Naive thymus-derived CD4-positive, alpha-beta T cell (primary cell): ENCODE data around the gene SYTL3. TPM values are rescaled to one million over a fixed set of nuclear protein-coding genes. Genes with fewer than 3 reads are reported as not detected.
A peak's percentile ranks its signal among the peaks of the same experiment; 100 is the strongest.
"Not testable (repeated sequence)": the region's sequence is repeated elsewhere in the genome, so short reads cannot be mapped to it uniquely, and the experiment has no call there.

Experiments
- ATAC-seq: fragments of 150-1000 bp; cut with Tn5 transposase; 2 replicates; pipeline ENCODE4 v1.10.0; 2021; ENCODE audit warnings: mild to moderate bottlenecking, moderate library complexity
- CTCF ChIA-PET: fragments of 350-600 bp; sonication (Branson Sonifier 250); formaldehyde crosslinking; loops from one replicate; lab custom pipeline; 2021; ENCODE audit warnings: antibody characterized with exemption; lab: Charles Lee
- POLR2A ChIA-PET: fragments of 350-600 bp; sonication (Branson Sonifier 250); formaldehyde crosslinking; loops from one replicate; lab custom pipeline; 2021; ENCODE audit warnings: antibody characterized with exemption, inconsistent platforms; lab: Charles Lee
- DNase-seq, 9 donors: peaks; one replicate each; pipeline versions ENCODE4 v3.0.0 to v3.0.0-alpha.2; 2020 to 2022; ENCODE audit warnings: mixed read lengths in 1 of 9
- H3K27ac ChIP-seq: one replicate; pipeline ENCODE4 v1.7.0; 2013; ENCODE audit warnings: mild to moderate bottlenecking, low read depth, low read length, moderate library complexity
- H3K27me3 ChIP-seq, 2 donors: one replicate each; pipeline ENCODE4 v1.7.0; 2013; ENCODE audit warnings: low read length in 2 of 2, mild to moderate bottlenecking in 2 of 2, moderate library complexity in 2 of 2; ENCODE audit not compliant: control insufficient read depth in 2 of 2, insufficient read depth in 2 of 2
- H3K36me3 ChIP-seq, 3 experiments: 1 replicate in 2 of 3; 2 replicates in 1 of 3; pipeline ENCODE4 v1.7.0; 2013; ENCODE audit warnings: low read length in 3 of 3, mild to moderate bottlenecking in 3 of 3, moderate library complexity in 1 of 3; ENCODE audit not compliant: insufficient read depth in 3 of 3, control insufficient read depth in 2 of 3
- H3K4me1 ChIP-seq, 2 donors: one replicate each; pipeline ENCODE4 v1.7.0; 2013; ENCODE audit warnings: low read length in 2 of 2, mild to moderate bottlenecking in 2 of 2, moderate library complexity in 1 of 2; ENCODE audit not compliant: control insufficient read depth in 2 of 2, insufficient read depth in 2 of 2
- H3K4me3 ChIP-seq: 2 replicates; pipeline ENCODE4 v1.7.0; 2013; ENCODE audit warnings: mild to moderate bottlenecking, low read length
- H3K9me3 ChIP-seq, 3 experiments: 1 replicate in 2 of 3; 2 replicates in 1 of 3; pipeline ENCODE4 v1.7.0; 2013; ENCODE audit warnings: low read length in 3 of 3; ENCODE audit not compliant: control insufficient read depth in 2 of 3
- H3K27ac Mint-ChIP-seq, 9 donors: one replicate each; pipeline ENCODE4 v1.8.0; 2020 to 2022; ENCODE audit warnings: mixed read lengths in 9 of 9, mild to moderate bottlenecking in 8 of 9, moderate library complexity in 5 of 9, inconsistent platforms in 2 of 9
- H3K27me3 Mint-ChIP-seq, 5 donors: one replicate each; pipeline ENCODE4 v1.8.0; 2021 to 2022; ENCODE audit warnings: mixed read lengths in 5 of 5, mild to moderate bottlenecking in 1 of 5
- H3K36me3 Mint-ChIP-seq, 5 donors: one replicate each; pipeline ENCODE4 v1.8.0; 2020 to 2022; ENCODE audit warnings: mixed read lengths in 5 of 5, mild to moderate bottlenecking in 3 of 5, inconsistent platforms in 1 of 5
- H3K4me1 Mint-ChIP-seq, 7 donors: one replicate each; pipeline ENCODE4 v1.8.0; 2020 to 2022; ENCODE audit warnings: mixed read lengths in 7 of 7, mild to moderate bottlenecking in 3 of 7, inconsistent platforms in 1 of 7
- H3K4me3 Mint-ChIP-seq, 10 donors: one replicate each; pipeline ENCODE4 v1.8.0; 2020 to 2022; ENCODE audit warnings: mild to moderate bottlenecking in 10 of 10, mixed read lengths in 10 of 10, moderate library complexity in 6 of 10, inconsistent platforms in 2 of 10
- H3K9me3 Mint-ChIP-seq, 11 donors: one replicate each; pipeline ENCODE4 v1.8.0; 2020 to 2022; ENCODE audit warnings: mixed read lengths in 11 of 11, mild to moderate bottlenecking in 4 of 11, inconsistent platforms in 1 of 11, moderate library complexity in 1 of 11
- intact Hi-C, 2 donors: fragments of 100-400 bp; cut with micrococcal nuclease; formaldehyde crosslinking; loops; one replicate each; pipeline ENCODE4 v1.15.1; 2023
- polyA plus RNA-seq, 2 donors: library from polyadenylated mRNA; unstranded; fragments of 300-500 nt; fragmentation: Illumina TruSeq; gene quantifications; one replicate each; pipeline ENCODE4 v1.2.3, GENCODE V29; 2021
- total RNA-seq, 6 experiments: library from RNA in 5 of 6; stranded (reverse) in 5 of 6; gene quantifications; 1 replicate in 5 of 6; 2 replicates in 1 of 6; pipeline ENCODE4 v1.2.3 and lab custom pipeline; 2021 to 2026

Gene SYTL3
- total RNA-seq (10 to 100 TPM; 25.8 to 67.0 (median 31.1) TPM), polyA plus RNA-seq (10 to 100 TPM; 13.4 to 27.3 TPM), total RNA-seq (lab: John Stamatoyannopoulos, UW) (86.4 reads per million, percentile 82 among the genes with 10 or more reads in this experiment)

DNA sequence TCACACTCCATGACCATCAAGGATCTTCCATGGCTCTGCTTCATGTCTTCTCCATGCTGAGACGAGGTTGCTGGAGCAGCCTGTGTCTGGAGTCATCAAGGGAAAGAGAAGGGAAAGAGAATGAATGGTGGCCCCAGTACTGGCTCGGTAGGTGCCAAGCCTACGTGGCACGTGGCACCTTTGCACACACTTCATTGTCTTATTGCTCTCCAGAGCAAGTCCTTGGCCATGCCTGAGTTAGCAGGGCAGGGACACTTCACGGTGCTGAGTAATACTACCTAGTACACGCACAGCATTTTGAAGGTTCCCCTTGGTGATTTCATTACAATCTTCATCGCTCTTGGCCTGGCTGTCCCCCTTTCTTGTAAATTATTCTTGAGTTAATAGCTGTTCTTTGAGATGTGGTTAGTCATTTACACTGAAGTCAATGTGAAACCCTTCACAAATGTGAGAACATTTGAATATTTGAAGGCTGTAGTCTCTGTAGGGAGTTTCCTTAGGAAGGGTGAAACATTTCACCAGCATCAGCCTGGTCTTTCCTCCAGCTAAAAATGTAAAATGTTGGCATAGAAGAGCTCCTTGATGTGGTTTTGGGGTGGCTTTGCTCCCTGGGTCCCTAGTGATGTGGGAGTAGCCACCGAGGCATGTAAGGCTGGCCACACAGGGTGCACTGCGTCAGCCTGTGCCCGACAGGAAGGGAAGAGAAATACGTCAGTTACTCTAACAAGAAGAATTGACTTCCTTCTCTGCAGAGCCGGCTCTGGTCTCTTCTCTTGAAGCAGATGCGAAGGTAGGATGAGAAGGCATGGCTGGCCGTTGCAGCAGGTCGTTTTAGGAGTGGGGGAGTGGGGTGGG, at the start of gene SYTL3:
TSS of gene SYTL3 (plus strand) at position 766 of the 855 bp plus-strand sequence. CDS start 13,215 bp downstream, outside the sequence.
- Mint-ChIP-seq H3K4me3 (peak within 1 kb of the TSS; percentile 66 to 87 (median 80)), H3K27ac (peak within 1 kb of the TSS; percentile 90 to 99 (median 96)), H3K36me3 (peaks cover 0 to 33% (median 0%) of the 10 kb centered on the region in 5 donors), H3K4me1 (peaks cover 42 to 75% (median 67%) of the 10 kb centered on the region in 7 donors), H3K27me3 (no peaks in the 10 kb centered on the region), H3K9me3 (peaks cover 0 to 4% (median 0%) of the 10 kb centered on the region in 11 donors)
- Histone ChIP-seq H3K4me3 (peak within 1 kb of the TSS; percentile 44), H3K27me3 (no peaks in the 10 kb centered on the region), H3K4me1 (peaks cover 38 to 46% of the 10 kb centered on the region in 2 donors), H3K9me3 (no peaks in the 10 kb centered on the region), H3K27ac (peak within 1 kb of the TSS; percentile 83), H3K36me3 (peaks cover 0 to 2% (median 0%) of the 10 kb centered on the region in 3 experiments)
- ATAC-seq: peak; percentile 78
- POLR2A ChIA-PET: interaction anchor here (0.6 to 3.7 kb wide), 7 partner anchors 8 to 843 kb away, joined by 3 to 12 read pairs (median 6); no protein-coding TSS in a partner anchor
- intact Hi-C loops: loop anchor here (1.0 to 10.0 kb wide), 9 partner anchors 38 to 765 kb away; partner anchors contain the start of genes EZR (in 1 of the 2), GTF2H5 (in 1 of the 2), SERAC1 (in 1 of the 2) and SYNJ2 (in 1 of the 2)
- peak; percentile 58 to 93 (median 90) for DNase-seq
- CTCF ChIA-PET: interaction anchor here (0.8 to 1.9 kb wide), 4 partner anchors 10 to 42 kb away, joined by 3 to 5 read pairs (median 4); no protein-coding TSS in a partner anchor

DNA sequence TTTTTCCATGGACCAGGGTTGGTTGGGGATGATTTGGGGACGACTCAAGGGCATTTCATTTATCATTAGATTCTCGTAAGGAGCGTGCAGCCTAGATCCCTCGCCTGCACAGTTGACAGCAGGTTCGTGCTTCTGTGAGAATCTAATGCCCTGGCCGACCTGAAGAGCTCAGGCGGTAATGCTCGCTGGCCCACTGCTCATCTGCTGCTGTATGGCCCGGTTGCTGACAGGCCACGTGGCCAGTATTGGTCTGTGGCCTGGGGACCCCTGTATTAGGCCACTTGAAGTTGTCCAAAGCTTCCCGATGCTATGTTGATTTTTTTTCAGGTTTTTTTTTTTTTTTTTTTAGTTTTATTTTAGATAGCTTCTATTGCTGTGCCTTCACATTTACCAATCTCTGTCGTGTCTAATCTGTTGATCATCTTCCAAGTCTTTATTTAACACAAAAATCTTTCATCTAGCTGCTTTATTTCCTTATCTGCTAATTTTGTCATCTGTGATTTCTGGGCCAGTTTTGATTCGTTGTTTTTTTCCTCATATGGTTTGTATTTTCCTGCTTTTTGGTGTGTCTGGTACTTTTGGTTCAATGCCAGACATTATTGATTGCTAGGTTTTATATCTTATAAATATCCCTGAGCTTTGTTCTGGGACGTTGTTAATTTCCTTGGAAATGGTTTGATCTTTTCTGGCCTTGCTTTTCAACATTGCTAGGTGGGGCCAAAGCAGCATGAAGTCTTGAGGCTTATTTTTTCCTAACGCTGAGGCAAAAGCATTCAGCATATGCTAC, 46.4 kb upstream of the SYTL3 start:
- H3K4me1 ChIP-seq: no peaks in the 10 kb centered on the region
- DNase-seq (no peak), ATAC-seq (no peak)
- Mint-ChIP-seq H3K4me1 (peaks cover 0 to 19% (median 7%) of the 10 kb centered on the region in 7 donors), H3K27ac (peak overlapping the region in 5 of 9 donors; percentile 7 to 72 (median 64)), H3K9me3 (peaks cover 0 to 2% (median 0%) of the 10 kb centered on the region in 11 donors), H3K36me3 (peaks cover 9 to 53% (median 17%) of the 10 kb centered on the region in 5 donors), H3K27me3 (no peaks in the 10 kb centered on the region), H3K4me3 (no peak overlapping the region)
- peaks cover 0 to 61% (median 8%) of the 10 kb centered on the region in 3 experiments for H3K36me3 ChIP-seq
- no peaks in the 10 kb centered on the region for H3K27me3 ChIP-seq
- POLR2A ChIA-PET: interaction anchor here (1.3 kb wide), 1 partner anchor 44 kb away, joined by 3 read pairs; no protein-coding TSS in a partner anchor
- CTCF ChIA-PET: interaction anchor here (1.0 kb wide), 2 partner anchors 57 to 382 kb away, joined by 3 to 4 read pairs; no protein-coding TSS in a partner anchor
- intact Hi-C loops: no loop called here
- no peaks in the 10 kb centered on the region for H3K9me3 ChIP-seq
- H3K4me3 ChIP-seq: no peak overlapping the region
- H3K27ac ChIP-seq: no peak overlapping the region

DNA sequence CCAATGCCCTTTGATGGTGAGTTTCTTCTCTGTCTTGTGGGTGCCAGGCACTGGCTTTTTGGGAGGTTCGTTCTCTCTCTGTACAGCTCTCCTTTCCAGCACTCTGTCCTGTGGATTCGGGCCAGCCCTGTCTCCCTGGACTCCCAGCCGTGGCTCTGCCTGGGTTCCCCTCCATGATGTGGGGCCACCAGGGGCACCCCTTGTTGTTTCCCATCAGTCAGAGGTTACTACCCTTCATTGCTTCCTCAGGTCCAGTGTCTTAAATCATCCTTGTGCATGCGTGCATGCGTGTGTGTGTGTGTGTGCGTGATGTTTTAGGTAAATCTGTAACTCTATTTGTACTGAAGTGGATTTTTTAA, 45.8 kb upstream of the SYTL3 start:
- POLR2A ChIA-PET: no interaction called here
- Mint-ChIP-seq H3K36me3 (peaks cover 11 to 53% (median 17%) of the 10 kb centered on the region in 5 donors), H3K4me3 (no peak overlapping the region), H3K27me3 (no peaks in the 10 kb centered on the region), H3K27ac (peak overlapping the region in 5 of 9 donors; percentile 7 to 72 (median 71)), H3K9me3 (peaks cover 0 to 2% (median 0%) of the 10 kb centered on the region in 11 donors), H3K4me1 (peaks cover 0 to 19% (median 7%) of the 10 kb centered on the region in 7 donors)
- no peaks in the 10 kb centered on the region for H3K4me1 ChIP-seq
- ATAC-seq (no peak), DNase-seq (no peak)
- CTCF ChIA-PET: interaction anchor here (1.0 kb wide), 2 partner anchors 56 to 383 kb away, joined by 3 to 4 read pairs; no protein-coding TSS in a partner anchor
- no peaks in the 10 kb centered on the region for H3K9me3 ChIP-seq
- no peaks in the 10 kb centered on the region for H3K27me3 ChIP-seq
- peaks cover 0 to 64% (median 12%) of the 10 kb centered on the region in 3 experiments for H3K36me3 ChIP-seq
- intact Hi-C loops: no loop called here
- H3K4me3 ChIP-seq: no peak overlapping the region
- no peak overlapping the region for H3K27ac ChIP-seq

DNA sequence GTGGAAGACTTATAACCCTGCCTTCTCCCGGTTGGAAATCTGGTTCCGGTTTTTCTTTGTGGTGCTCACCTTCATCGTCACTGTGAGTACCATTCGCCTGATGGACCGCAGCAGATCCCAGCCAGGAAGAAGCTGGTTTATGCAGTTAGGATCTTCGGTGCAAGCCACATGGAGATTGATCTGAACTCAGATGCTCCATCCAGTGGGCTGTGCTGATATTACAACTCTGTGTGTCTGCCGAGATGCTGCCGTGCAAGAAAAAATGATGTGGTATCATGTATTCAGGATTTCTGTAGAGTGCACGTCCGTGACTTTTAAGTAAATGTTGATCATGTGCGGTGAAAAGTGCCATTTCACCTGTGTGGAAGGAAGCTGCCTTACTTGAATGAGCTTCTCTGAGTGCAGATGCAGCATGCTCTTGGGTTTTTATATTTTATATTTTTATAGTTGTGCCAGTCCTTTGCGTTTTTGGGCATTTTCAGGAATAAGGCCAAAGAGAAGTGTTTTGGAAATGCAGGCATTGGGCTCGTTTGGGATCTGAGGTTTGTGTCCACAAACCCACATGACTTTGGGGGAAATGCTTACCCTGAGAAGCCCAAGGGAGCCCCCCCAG, 44.5 kb upstream of the SYTL3 start:
- Histone ChIP-seq H3K27ac (no peak overlapping the region), H3K4me1 (no peaks in the 10 kb centered on the region), H3K4me3 (no peak overlapping the region), H3K27me3 (no peaks in the 10 kb centered on the region), H3K36me3 (peaks cover 7 to 65% (median 25%) of the 10 kb centered on the region in 3 experiments), H3K9me3 (no peaks in the 10 kb centered on the region)
- Mint-ChIP-seq H3K4me1 (peaks cover 0 to 19% (median 7%) of the 10 kb centered on the region in 7 donors), H3K27me3 (no peaks in the 10 kb centered on the region), H3K9me3 (peaks cover 0 to 2% (median 0%) of the 10 kb centered on the region in 11 donors), H3K27ac (peak overlapping the region in 8 of 9 donors; percentile 5 to 83 (median 66)), H3K36me3 (peaks cover 11 to 60% (median 18%) of the 10 kb centered on the region in 5 donors), H3K4me3 (no peak overlapping the region)
- CTCF ChIA-PET: interaction anchor here (0.7 to 2.0 kb wide), 8 partner anchors 10 to 391 kb away, joined by 3 to 10 read pairs (median 4); no protein-coding TSS in a partner anchor
- POLR2A ChIA-PET: interaction anchor here (0.6 kb wide), 1 partner anchor 47 kb away, joined by 3 read pairs; no protein-coding TSS in a partner anchor
- DNase-seq: peak in 8 of 9 donors; percentile 31 to 57 (median 44)
- intact Hi-C loops: loop anchor here (1.0 kb wide), 2 partner anchors 384 to 391 kb away; no protein-coding TSS in a partner anchor
- ATAC-seq: peak; percentile 85

GRCh38 chr6:158606011-158606410, 43.8 kb upstream of the SYTL3 start:
- peaks cover 0 to 19% (median 7%) of the 10 kb centered on the region in 7 donors for H3K4me1 Mint-ChIP-seq
- H3K4me3 Mint-ChIP-seq: not testable (repeated sequence)
- peaks cover 11 to 63% (median 18%) of the 10 kb centered on the region in 5 donors for H3K36me3 Mint-ChIP-seq

More at GRCh38 chr6:158606011-158606410, 43.8 kb upstream of the SYTL3 start:
- DNase-seq, H3K27me3 Mint-ChIP-seq, H3K4me3 ChIP-seq, POLR2A ChIA-PET, H3K27ac ChIP-seq, ATAC-seq, H3K9me3 ChIP-seq, H3K4me1 ChIP-seq, H3K9me3 Mint-ChIP-seq, intact Hi-C loops, H3K27me3 ChIP-seq: not testable (repeated sequence)
- H3K36me3 ChIP-seq: peaks cover 13 to 72% (median 28%) of the 10 kb centered on the region in 3 experiments
- peak overlapping the region in 6 of 9 donors; percentile 29 to 76 (median 62) for H3K27ac Mint-ChIP-seq
- CTCF ChIA-PET: interaction anchor here (0.7 to 2.0 kb wide), 6 partner anchors 11 to 392 kb away, joined by 3 to 10 read pairs (median 5); no protein-coding TSS in a partner anchor
